Stimulated activated CD8-positive, alpha-beta memory T cell treated with anti-CD3 and anti-CD28 coated beads, Interleukin-12 subunit alpha, Interleukin-12 subunit beta, amount 100 ng/mL, for 24 hours (primary cell): ENCODE measurements around the gene PIMREG.

Source experiments
- DNase-seq: peaks from one replicate; pipeline ENCODE4 v3.0.0-alpha.2; 2020; ENCODE audit errors: extremely low read depth

PIMREG gene

GRCh38 chr17:6461792-6462524, 17.7 kb downstream of the PIMREG start:
- no peak for DNase-seq

GRCh38 chr17:6462692-6463091, 18.4 kb downstream of the PIMREG start:
- DNase-seq = no peak

- no peak for DNase-seq
Observed at GRCh38 chr17:6463616-6464445, 19.6 kb downstream of the PIMREG start.

- DNase-seq = no peak
Observed at GRCh38 chr17:6464446-6465041, 20.3 kb downstream of the PIMREG start.

GRCh38 chr17:6465206-6466003, 21.1 kb downstream of the PIMREG start:
- DNase-seq = no peak

- DNase-seq = no peak
Observed at GRCh38 chr17:6467567-6467966, 23.3 kb downstream of the PIMREG start.

- no peak for DNase-seq
Observed at GRCh38 chr17:6468051-6468790, 24.0 kb downstream of the PIMREG start.

- no peak for DNase-seq
Observed at GRCh38 chr17:6470146-6470718, 26.0 kb downstream of the PIMREG start.

GRCh38 chr17:6470751-6471521, 26.7 kb downstream of the PIMREG start:
- DNase-seq = no peak

GRCh38 chr17:6471531-6472465, 27.5 kb downstream of the PIMREG start:
- DNase-seq = no peak

GRCh38 chr17:6472517-6472916, 28.3 kb downstream of the PIMREG start:
- no peak for DNase-seq

- DNase-seq = peak; percentile 8
Observed at GRCh38 chr17:6473128-6473767, 29.0 kb downstream of the PIMREG start.

GRCh38 chr17:6474376-6474775, 30.1 kb downstream of the PIMREG start:
- DNase-seq = no peak

- no peak for DNase-seq
Observed at GRCh38 chr17:6474906-6475305, 30.7 kb downstream of the PIMREG start.

GRCh38 chr17:6475411-6475810, 31.2 kb downstream of the PIMREG start:
- DNase-seq = no peak

- DNase-seq = no peak
Observed at GRCh38 chr17:6476076-6476809, 32.0 kb downstream of the PIMREG start.

- DNase-seq = no peak
Observed at GRCh38 chr17:6476810-6477179, 32.5 kb downstream of the PIMREG start.
